Renal cortical epithelial cell (primary cell): Measurements from ENCODE around the gene SLC30A2. TPM values are rescaled to one million over a fixed set of nuclear protein-coding genes. Genes with fewer than 3 reads are reported as not detected.

Source experiments
- DNase-seq: peaks from one replicate; pipeline ENCODE4 v3.0.0-alpha.2; 2011; ENCODE audit warnings: low read depth
- total RNA-seq: library from RNA; depleted of rRNA; stranded (reverse); fragments of >200 nt; gene quantifications from 2 replicates; pipeline ENCODE4 v1.2.3, GENCODE V29; 2014

SLC30A2 gene
- total RNA-seq, 1 donor from 2014 or later, result 1.1 TPM

- no peak for DNase-seq
These were observed 4.5 kb downstream of the SLC30A2 start for GRCh38 chr1:26041401-26041800.

DNA sequence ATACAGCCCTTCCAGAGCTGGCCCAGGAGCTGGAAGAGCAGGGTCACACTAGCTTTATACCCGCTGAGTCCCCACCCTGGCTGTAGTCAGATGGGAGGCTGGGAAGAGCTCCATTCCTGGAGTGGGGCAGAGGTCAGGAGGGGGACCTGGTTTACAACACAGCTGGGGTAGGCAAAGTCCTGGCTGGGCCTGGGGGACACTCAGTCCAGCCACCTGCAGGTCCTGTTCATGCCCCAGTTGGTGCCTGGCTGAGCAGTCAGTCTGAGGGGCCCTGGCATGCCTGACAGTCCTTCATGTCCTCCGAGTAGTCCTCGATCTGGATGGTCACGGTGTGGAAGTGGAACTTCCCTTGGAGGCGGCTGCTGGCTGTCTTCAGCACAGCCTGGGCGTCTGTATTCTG is 7.0 kb downstream of the SLC30A2 start:
- no peak for DNase-seq

DNA sequence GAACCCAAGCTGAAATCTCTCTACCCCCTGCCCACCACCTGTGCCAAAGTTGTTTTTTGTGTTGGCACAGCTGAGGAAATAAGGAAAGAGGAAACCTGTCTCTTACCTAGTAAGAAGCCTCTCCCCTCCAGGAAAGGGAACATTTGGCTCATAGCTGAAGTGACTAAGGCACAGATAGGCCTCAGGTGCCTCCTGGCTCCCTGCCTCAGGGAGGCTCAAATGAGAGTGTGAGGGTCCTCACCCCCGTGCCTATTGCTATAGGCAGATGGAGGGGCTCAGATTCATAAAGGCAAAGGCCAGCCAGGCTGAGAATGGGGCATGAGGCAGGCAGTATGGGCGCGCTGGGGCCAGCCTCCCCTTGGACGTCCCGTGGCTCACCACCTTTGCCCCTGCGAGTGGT is 7.4 kb downstream of the SLC30A2 start:
- no peak for DNase-seq

GRCh38 chr1:26037904-26038303 is 8.0 kb downstream of the SLC30A2 start:
- DNase-seq, result no peak

DNA sequence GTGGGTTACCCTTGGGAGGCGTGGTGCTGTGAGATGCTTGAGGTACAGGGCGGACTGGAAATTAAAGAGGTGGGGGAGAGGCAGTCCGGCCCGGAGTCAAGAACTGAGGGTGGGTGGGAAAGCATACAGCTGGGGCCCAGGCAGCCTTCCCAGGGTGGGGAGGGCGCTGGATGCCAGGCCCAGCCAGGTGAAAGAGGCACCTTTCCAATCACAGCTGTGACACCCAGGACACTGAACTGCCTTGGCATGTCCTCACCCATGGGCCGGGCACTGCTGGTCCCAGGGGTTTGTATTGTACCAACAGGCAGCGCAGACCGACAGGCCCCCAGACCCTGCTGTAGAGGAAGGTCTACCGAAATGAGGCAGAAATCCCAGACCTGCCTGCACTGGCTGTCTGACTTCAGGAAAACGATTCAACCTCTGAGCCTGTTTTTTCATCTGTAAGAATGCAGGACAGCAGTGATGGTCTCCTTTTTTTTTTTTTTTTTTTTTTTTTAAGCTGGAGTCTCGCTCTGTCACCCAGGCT is 9.1 kb downstream of the SLC30A2 start:
- peak; percentile 22 for DNase-seq

GRCh38 chr1:26035959-26036755 is 9.8 kb downstream of the SLC30A2 start:
- DNase-seq, result peak; percentile 86

DNA sequence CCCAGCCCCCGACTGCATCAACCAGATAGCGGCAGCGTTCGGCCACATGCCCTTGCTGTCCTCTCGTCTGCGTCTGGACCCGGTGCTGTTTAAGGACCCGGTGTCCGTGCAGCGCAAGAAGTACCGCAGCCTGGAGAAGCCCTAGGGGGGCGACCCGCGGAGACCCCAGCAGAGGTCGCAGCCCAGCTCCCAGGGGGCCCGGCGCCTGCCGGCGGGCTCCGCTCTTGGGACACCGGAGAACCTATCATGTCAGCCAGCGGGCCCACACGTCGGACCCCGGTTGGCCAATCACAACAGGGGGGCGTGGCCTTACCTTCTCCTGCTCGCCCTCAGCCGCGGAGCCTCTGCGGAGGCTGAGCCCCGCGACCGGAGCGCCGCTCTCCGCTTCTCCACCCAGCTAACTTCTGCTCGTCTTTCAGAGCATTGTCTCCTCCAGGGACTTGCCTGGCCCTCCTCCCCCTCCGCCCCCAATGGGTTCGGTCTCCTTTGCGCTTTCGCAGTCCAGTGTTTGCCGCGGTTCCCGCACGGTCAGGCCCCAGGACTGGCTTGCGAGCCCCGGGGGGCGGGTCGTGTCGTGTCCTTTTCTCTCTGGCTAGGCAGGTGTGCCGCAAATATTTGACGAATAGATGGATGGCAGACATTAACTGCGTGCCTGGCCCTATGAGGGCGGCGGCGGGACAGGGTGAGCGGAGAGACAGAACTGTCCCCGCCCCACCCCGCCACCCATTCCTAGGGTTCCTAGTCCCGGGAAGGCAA is 10.5 kb downstream of the SLC30A2 start:
- DNase-seq, result peak; percentile 79

DNA sequence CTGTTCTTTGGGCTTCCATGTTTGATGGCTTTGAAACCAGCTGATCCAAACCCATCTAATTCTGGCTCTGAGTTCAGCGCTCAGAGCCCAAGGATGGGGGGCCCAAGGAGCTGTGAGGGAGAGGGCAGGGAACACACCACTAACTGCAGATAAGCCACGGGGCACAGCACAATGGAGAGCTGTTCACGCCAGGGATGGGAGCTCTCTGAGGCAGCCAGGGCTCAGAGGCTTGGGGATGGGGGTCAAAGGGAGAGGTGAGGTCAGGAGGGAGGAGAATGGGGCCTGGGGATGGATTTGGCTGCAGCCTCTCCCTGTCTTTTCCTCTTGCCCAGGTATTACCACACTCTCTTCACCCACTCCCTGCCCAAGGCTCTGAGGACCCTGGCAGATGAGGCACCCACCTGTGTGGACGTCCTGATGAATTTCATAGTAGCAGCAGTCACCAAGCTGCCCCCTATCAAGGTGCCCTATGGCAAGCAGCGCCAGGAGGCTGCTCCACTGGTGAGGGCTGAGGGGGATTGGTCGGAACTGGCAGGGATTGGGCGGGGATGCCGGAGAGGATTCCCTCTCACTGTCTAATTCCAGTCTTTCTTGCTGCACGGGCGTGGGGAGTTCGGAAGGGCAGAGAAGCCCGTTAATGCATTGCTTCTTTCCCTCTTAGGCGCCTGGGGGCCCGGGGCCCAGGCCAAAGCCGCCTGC is 11.3 kb downstream of the SLC30A2 start:
- DNase-seq, result no peak

DNA sequence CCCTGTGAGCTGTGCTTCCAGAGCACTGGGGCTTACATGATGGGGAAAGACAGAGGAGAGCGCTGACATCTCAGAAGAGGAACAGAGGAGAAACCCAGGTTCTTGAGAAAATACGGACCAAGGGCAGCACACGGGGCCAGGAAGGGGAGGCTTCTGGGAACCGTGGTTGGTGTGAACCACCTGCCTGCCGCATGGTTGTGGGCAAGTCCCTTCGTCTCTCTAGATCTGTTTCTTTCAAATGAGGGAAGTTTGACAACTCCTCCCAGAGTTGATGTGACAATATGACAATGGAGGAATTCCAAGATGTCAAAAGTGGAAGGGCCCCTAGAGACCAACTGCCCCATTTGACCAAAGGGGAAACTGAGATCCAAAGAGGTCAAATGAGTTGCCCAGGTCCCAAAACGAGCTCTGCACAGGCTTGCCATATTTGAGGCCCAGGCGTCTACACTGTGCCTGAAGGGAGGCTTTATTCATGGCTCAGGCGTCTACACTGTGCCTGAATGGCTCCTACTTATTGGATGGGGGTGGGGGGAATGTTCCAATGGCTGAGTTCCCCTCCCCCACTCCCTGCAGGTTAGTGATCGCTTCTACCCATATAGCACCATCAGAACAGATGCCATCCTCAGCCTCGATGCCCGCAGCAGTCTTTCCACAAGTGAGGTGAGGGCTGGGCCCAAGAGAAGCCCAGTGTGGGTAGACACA is 13.1 kb downstream of the SLC30A2 start:
- DNase-seq, result no peak

DNA sequence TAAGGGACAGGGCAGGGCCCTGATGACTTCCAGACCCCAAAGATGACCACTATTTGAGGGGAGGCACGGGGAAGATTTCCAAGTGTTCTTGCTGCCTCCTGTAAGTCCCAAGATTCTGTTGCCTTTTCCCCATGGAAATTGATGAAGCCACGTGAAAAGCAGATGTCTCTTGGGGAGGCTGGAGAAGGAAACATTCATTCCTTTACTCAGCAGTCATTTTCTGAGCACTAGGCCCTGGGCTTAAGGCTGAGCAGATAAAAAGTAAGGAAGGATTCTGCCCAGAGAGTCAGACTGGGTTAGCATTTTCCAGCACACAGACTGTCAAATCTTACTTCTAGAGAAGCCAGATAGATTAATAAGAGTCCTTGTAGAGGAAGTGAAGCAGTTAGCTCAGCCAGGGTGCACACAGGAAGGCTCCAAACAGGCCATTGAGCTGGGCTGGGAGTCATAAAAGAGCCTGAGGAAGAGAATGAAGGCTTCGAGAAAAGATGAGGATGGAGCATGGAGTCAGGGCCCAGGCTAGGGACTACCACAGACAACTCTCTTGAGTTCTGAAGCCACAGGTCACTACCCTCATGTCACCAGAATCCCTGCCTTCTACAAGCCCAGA is 14.2 kb downstream of the SLC30A2 start:
- no peak for DNase-seq

DNA sequence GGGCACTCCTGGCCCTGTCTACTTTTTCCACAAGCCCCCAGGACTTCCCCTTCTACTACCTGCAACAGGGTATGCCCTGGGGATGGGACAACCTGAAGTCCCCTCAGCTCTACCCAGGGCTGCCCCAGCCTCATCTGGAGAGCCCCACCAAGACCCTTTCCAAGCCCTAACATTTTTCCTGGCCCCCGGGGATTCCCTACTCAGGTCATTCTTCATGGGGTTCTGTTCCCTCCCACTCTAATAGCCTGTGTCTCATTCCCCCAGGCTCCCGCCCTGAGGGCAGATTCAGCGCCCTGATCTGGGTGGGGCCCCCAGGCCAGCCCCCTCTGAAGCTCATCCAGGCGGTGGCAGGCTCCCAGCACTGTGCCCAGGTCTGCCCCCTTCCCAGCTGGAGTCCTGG is 14.7 kb downstream of the SLC30A2 start:
- no peak for DNase-seq

- DNase-seq, result no peak
These were observed 15.9 kb downstream of the SLC30A2 start for GRCh38 chr1:26029864-26030481.

GRCh38 chr1:26029054-26029863 is 16.7 kb downstream of the SLC30A2 start:
- no peak for DNase-seq

GRCh38 chr1:26028490-26028980 is 17.4 kb downstream of the SLC30A2 start:
- no peak for DNase-seq

DNA sequence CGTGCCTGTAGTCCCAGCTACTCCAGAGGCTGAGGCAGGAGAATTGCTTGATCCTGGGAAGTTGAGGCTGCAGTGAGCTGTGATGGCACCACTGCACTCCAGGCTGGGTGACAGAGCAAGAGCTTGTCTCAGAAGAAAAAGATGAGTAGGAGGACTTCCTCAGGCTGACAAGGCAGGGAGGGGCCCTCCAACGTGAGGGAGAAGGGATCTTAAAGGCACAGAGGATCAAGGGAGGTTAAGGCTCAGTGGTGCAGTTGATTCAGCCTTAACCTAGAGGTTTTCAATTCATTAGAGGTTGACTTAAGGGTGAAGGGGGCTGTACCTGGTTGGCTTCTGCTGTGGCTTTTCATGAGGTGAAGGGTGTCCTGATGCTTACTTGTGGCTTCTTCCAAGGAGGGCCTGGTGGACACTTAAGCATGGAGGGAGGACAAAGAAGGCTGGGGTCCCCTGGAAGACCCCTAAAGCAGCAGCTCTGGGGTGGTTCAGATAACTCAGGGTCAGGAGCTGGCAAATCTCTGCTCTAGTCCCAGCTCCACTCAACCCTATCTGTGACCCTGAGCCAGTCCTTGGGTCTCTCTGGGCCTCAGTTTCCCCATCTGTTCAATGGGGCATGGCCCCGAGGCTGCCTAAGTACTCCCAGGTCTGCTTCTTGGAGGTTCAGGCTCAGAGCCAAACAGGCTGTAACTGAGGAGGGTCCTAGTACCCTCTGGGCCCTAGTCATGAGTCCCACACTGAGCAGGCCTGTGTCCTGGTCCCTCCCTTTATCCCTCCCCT is 18.0 kb downstream of the SLC30A2 start:
- no peak for DNase-seq

DNA sequence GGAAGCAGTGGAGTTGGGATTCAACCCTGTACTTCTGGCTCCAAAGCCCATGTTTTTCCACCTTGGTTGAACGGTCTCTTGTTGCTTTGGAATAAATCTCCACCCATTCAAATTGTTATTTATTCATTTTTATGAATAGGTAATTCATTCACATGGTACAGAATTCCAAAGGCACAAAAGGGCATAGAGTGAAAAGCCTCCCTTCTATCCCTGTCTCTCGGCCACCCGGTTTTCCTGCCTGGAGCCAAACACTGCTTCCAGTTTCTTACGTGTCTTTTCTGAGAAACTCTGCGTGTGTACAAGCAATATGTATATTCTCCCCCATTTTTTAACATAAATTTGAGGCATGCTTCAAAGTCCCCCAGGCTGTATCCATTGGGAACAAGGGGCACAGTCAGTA is 20.4 kb downstream of the SLC30A2 start:
- no peak for DNase-seq

- DNase-seq, result no peak
These were observed 20.9 kb downstream of the SLC30A2 start for GRCh38 chr1:26025060-26025459.

DNA sequence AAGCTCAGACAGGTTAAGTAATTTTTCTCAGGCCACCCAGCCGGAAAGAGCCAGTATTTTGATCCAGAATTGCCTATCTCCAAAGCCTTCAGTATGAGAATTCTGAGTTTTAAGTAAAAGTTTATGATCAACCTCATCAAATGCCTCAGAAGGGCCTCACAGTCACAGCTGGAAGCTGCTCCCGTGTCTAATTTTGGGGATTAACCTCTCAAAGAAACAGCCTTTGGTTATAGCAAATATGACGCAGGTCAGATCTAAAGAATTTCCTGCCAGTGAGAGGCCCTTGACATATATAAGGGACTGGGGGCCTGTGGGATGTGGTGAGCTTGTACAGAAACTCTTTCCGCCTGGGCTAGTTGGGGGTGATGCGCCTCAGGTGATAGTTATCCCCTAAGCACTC is 22.1 kb downstream of the SLC30A2 start:
- DNase-seq, result no peak

GRCh38 chr1:26023009-26023408 is 22.9 kb downstream of the SLC30A2 start:
- no peak for DNase-seq
